Activated naive CD4-positive, alpha-beta T cell treated with anti-CD3 and anti-CD28 coated beads, Interleukin-2, amount 50 U/mL, for 24 hours (primary cell): ENCODE results near the gene HS2ST1.

Source experiments
- H3K27ac Mint-ChIP-seq: one replicate; pipeline ENCODE4 v1.8.0; 2021; ENCODE audit warnings: mild to moderate bottlenecking, mixed read lengths
- H3K27me3 Mint-ChIP-seq: one replicate; pipeline ENCODE4 v1.8.0; 2021; ENCODE audit warnings: mixed read lengths
- H3K36me3 Mint-ChIP-seq: one replicate; pipeline ENCODE4 v1.8.0; 2021; ENCODE audit warnings: mixed read lengths
- H3K4me1 Mint-ChIP-seq: one replicate; pipeline ENCODE4 v1.8.0; 2021; ENCODE audit warnings: mixed read lengths
- H3K4me3 Mint-ChIP-seq: one replicate; pipeline ENCODE4 v1.8.0; 2021; ENCODE audit warnings: mild to moderate bottlenecking, mixed read lengths
- H3K9me3 Mint-ChIP-seq: one replicate; pipeline ENCODE4 v1.8.0; 2021; ENCODE audit warnings: mixed read lengths

The HS2ST1 gene

DNA sequence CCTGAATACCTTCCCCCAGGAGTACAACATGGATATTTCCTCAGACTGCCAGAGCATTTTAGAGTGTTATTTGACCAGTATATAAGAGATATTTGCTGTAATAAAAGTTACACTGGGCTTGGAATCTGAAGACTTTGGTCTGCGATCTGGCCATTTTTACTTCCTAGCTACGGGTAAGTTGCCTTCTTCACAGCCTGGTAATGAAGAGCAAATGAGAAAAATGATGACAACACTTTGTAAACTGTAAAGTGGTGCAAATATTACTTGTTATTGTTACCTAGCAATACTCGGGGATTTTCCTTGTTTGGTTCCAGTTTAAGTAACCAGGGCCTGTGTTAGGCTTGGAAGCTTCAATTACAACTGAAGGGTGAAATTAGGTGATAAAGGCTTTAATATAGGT, 233.4 kb downstream of the HS2ST1 start:
- H3K4me3 Mint-ChIP-seq: no peak overlapping the region
- H3K4me1 Mint-ChIP-seq: peaks cover 15% of the 10 kb centered on the region
- peaks cover 22% of the 10 kb centered on the region for H3K27me3 Mint-ChIP-seq
- H3K27ac Mint-ChIP-seq: no peak overlapping the region
- H3K9me3 Mint-ChIP-seq: no peaks in the 10 kb centered on the region
- no peaks in the 10 kb centered on the region for H3K36me3 Mint-ChIP-seq

DNA sequence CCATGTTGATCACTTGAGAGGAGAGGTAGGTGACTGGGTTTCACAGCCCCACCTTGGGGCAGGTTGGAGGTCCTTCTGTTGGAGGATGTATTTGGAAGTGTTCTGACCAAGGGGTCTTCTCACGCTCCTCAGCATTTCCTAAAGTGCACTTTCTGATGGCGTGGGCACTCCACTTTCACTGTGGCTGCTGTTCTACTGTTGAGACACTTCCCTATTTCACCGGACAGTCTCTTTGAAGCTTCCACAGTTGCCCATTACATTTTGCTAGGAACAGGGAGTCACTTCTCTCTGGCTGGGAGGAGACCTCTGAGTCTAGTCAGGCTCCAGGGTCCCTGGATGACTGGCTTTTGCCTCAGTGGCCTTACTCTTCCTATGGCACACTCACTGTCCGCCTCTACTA, 234.2 kb downstream of the HS2ST1 start:
- no peaks in the 10 kb centered on the region for H3K9me3 Mint-ChIP-seq
- H3K4me3 Mint-ChIP-seq: no peak overlapping the region
- H3K27ac Mint-ChIP-seq: no peak overlapping the region
- H3K4me1 Mint-ChIP-seq: peaks cover 15% of the 10 kb centered on the region
- H3K27me3 Mint-ChIP-seq: peaks cover 23% of the 10 kb centered on the region
- H3K36me3 Mint-ChIP-seq: no peaks in the 10 kb centered on the region

DNA sequence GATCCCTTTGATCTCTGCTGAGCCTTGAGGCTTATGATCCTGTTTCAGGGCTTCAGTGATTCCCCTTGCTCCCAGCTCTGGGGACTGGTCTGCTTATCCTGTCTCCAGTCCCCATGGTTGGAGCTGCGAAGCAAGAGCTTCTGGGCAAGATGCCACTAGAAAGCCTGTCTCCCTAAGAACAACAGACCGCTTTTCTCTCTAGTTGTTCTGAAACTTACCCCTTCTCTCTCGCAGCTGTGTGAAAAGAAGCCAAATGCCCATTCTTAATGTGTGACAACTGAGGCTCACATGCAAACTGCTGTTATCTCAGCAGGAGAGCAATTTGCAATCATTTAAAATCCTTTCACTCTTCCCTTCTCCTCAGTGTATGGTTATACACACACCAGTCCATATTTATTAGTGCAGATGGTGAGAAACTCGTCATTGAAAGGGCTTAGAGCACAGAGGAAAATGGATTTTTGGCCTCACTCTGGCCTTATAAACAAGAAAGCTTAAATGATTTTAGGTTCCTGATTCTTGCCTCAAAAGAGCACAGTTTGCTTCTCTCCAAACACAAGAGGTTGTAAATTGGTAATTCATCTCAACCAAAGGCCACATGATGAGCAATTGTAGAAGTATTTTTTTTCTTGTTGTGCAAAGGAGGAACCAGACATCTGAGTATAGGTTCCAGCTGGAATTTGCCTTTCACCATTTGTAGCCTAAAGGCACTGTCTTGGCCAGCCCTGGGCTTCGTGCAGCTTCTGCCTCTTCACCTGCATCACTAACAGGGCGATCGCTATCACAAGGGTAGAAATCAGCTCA, 235.0 kb downstream of the HS2ST1 start:
- H3K36me3 Mint-ChIP-seq: no peaks in the 10 kb centered on the region
- peaks cover 23% of the 10 kb centered on the region for H3K27me3 Mint-ChIP-seq
- no peaks in the 10 kb centered on the region for H3K9me3 Mint-ChIP-seq
- no peak overlapping the region for H3K4me3 Mint-ChIP-seq
- H3K4me1 Mint-ChIP-seq: peaks cover 15% of the 10 kb centered on the region
- no peak overlapping the region for H3K27ac Mint-ChIP-seq

DNA sequence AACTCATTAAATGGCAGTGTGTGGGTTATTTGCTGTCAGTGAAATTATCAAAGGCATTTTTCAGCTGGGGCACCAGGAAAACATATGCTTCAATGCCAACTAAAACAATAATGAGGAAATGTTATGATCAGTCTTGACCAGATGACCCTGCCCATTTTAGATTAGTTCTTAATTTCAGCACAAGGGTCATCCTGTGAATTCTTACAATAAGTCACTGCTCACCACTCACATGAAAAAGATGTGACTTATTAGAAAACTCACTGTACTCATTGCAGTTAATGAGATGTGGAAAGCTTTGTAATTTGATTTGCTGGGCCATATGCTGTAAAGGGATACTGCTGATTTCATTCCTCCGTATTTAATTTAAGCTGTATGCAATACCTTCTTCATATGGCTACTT, 235.7 kb downstream of the HS2ST1 start:
- no peaks in the 10 kb centered on the region for H3K9me3 Mint-ChIP-seq
- H3K4me3 Mint-ChIP-seq: no peak overlapping the region
- H3K27me3 Mint-ChIP-seq: peaks cover 23% of the 10 kb centered on the region
- H3K4me1 Mint-ChIP-seq: peaks cover 15% of the 10 kb centered on the region
- no peak overlapping the region for H3K27ac Mint-ChIP-seq
- no peaks in the 10 kb centered on the region for H3K36me3 Mint-ChIP-seq

DNA sequence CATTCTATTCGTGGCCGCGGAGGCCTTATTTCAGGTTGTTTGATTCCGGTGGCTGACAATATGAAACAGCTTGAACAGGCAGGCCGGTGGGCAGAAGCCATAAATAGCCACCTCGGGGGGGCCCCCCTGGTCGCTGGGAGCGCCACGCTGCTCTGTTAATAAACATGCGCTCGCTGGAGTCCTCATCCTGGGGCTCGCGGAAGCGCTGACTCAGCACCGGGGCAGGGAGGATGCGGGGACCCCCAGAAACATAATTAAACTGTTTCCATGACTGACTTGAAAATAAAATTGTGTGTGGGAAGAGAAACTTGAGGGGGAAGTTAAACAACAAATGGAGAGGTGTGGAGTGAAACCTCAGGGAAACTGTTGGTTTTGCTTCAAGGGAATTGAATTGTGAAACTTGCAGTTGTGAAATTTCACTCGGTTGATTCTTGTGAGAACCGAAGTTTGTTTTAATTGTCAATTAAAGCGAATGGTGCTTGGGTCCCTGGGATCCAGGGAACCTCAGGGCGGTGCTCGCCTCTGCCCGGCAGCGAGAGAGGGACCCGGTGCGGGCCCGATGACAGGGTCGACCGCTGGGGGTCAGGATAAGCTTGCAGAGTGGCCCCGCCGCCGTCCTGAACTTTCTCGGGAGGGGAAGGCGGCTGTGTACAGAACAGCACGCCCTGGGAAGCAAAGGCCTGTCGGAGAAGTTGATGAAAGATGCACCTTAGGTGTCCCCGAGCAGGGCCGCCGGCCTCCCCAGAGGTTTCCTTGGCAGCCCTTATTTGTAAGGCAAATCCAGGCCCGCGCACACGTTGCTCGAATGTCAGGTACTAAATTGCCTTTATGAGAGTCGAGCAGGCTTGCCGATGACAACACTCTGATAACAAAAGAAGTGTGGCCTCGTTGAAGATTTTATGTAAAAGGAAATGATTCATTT, 237.3 kb downstream of the HS2ST1 start:
- Mint-ChIP-seq H3K4me3 (peak overlapping the region; percentile 83), H3K4me1 (peaks cover 15% of the 10 kb centered on the region), H3K27ac (peak overlapping the region; percentile 16), H3K36me3 (no peaks in the 10 kb centered on the region), H3K9me3 (no peaks in the 10 kb centered on the region), H3K27me3 (peaks cover 19% of the 10 kb centered on the region)

DNA sequence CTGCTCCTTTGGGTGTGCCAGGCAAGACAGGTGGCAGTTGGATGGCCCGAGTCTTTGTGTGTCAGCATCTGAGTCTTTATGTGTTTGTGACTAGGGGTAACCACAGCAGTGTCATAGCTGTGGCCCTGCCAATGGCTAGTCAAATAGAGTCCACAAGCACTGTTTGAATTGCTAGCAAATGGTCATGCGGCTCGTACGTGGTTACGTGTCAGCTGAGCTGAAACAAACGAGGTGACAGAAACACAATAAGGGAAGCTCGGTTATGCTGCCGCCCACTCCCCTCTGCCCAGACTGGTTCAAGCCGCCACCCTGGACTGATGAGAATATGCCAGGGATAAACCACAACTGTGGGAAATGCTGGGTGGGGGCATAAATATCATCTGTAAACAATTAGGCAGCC, 239.9 kb downstream of the HS2ST1 start:
- peaks cover 17% of the 10 kb centered on the region for H3K27me3 Mint-ChIP-seq
- H3K36me3 Mint-ChIP-seq: no peaks in the 10 kb centered on the region
- no peaks in the 10 kb centered on the region for H3K9me3 Mint-ChIP-seq
- H3K4me3 Mint-ChIP-seq: no peak overlapping the region
- no peak overlapping the region for H3K27ac Mint-ChIP-seq
- peaks cover 15% of the 10 kb centered on the region for H3K4me1 Mint-ChIP-seq

DNA sequence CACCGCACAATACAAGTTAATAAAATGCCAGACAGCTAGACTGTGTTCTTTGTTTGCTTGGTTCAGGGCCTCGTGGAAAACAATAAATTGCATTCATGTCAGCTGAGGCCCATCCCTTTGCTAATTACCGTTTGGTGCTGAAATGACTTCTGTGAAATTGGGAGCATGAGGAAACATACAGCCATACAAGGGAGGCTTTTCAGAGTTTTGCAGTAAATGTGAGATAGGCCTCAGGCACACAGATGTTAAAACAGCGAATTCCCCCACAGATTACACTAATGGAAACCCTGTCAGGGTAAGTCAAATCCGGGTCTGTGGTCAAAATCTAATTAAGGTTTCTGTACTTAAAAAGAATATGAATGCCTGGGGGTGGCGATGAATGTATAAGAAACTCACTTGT, 240.7 kb downstream of the HS2ST1 start:
- H3K36me3 Mint-ChIP-seq: no peaks in the 10 kb centered on the region
- no peak overlapping the region for H3K27ac Mint-ChIP-seq
- H3K4me1 Mint-ChIP-seq: peaks cover 15% of the 10 kb centered on the region
- no peaks in the 10 kb centered on the region for H3K9me3 Mint-ChIP-seq
- H3K4me3 Mint-ChIP-seq: no peak overlapping the region
- peaks cover 14% of the 10 kb centered on the region for H3K27me3 Mint-ChIP-seq

DNA sequence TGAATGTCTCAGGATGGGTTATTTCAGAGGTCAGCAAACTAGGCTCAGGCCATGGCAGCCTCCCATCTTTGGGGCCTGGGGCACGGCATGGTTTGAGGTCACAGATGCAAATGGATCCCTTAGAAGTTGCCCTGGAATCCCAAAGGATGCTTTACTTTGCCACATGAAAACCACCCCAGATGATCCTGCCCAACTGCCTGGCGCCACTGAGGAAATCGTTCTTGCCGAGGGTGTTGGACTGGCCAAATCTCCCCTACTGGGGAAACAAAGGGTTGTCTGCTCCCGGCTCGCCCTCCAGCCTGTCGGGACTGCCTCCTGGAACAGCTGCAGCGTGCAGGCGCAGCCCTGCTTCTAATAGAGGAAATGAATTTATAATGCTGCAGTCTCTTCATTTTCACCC, 241.2 kb downstream of the HS2ST1 start:
- Mint-ChIP-seq H3K27ac (no peak overlapping the region), H3K9me3 (no peaks in the 10 kb centered on the region), H3K4me3 (no peak overlapping the region), H3K27me3 (peaks cover 14% of the 10 kb centered on the region), H3K4me1 (peaks cover 15% of the 10 kb centered on the region), H3K36me3 (no peaks in the 10 kb centered on the region)

DNA sequence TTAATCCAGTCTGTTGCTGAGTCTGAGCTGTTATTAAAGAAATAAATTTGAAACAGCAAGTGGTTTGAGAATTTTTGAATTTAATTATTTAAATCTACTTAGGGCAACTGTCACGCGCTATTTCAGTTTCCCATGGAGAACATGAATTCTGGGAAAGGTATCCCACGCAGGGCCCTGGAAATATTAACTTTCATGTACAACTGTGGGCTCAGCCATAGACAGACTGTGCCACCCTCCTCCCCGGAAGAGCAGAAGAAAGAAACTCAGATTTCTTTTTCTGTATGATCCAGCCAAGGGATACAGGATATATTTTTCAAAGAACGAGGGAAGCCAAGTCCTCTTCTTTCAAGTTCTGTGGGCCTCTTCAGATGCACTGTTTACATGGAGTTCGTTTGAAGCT, 241.7 kb downstream of the HS2ST1 start:
- peaks cover 13% of the 10 kb centered on the region for H3K27me3 Mint-ChIP-seq
- no peaks in the 10 kb centered on the region for H3K9me3 Mint-ChIP-seq
- no peak overlapping the region for H3K27ac Mint-ChIP-seq
- H3K4me1 Mint-ChIP-seq: peaks cover 14% of the 10 kb centered on the region
- no peak overlapping the region for H3K4me3 Mint-ChIP-seq
- H3K36me3 Mint-ChIP-seq: no peaks in the 10 kb centered on the region

DNA sequence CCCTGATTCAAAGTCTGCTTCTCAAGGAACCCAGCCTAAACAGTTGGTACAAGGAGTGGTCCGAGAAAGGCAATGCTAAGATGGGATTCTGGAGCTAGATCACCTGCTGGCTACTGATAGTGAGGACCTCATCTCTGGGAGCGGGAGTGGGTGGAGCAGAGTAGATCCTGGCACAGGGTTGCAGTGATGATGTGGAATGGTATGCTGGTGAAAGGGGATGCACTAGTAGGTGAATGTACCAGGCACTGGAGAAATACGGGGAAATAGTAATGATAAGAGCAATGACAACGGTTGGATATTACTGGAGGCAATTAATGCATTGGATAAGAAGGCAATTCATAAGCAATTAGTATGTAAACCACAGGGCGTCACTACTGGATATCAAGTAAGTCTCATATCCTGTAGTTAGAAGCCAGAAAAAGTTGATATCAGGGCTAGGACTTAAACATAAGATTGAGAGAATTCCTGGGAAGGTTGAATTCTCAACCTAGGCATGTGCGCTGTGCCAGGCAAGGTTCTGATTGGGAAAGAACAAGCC, 245.0 kb downstream of the HS2ST1 start:
- H3K4me3 Mint-ChIP-seq: no peak overlapping the region
- no peaks in the 10 kb centered on the region for H3K4me1 Mint-ChIP-seq
- no peaks in the 10 kb centered on the region for H3K9me3 Mint-ChIP-seq
- H3K27ac Mint-ChIP-seq: no peak overlapping the region
- H3K36me3 Mint-ChIP-seq: no peaks in the 10 kb centered on the region
- peaks cover 7% of the 10 kb centered on the region for H3K27me3 Mint-ChIP-seq
